DND-41 (cell line): ENCODE results near the gene ADRB1.

Experiments
- ATAC-seq: fragments of 200-7000 bp; cut with Tn5 transposase; 3 replicates; pipeline ENCODE4 v1.9.1; 2021; ENCODE audit warnings: low read depth; ENCODE audit not compliant: insufficient read depth
- DNase-seq: peaks from one replicate; pipeline ENCODE4 v3.0.0-alpha.2; 2020
- H2AFZ ChIP-seq: 2 replicates; pipeline ENCODE4 v1.6.0; 2012; ENCODE audit warnings: low read depth, low read length
- H3K27ac ChIP-seq: 2 replicates; pipeline ENCODE4 v1.5.1; 2012; ENCODE audit warnings: low read length, inconsistent platforms
- H3K27me3 ChIP-seq: fragments of 200-600 bp; sonication (generic); 2 replicates; pipeline ENCODE4 v1.6.0; 2012; ENCODE audit warnings: low read length, mild to moderate bottlenecking, inconsistent platforms; ENCODE audit not compliant: insufficient read depth, poor library complexity
- H3K36me3 ChIP-seq: 2 replicates; pipeline ENCODE4 v1.5.1; 2012; ENCODE audit warnings: low read length, inconsistent platforms; ENCODE audit not compliant: insufficient read depth
- H3K4me1 ChIP-seq: 2 replicates; pipeline ENCODE4 v1.5.1; 2012; ENCODE audit warnings: mild to moderate bottlenecking, low read length; ENCODE audit not compliant: insufficient read depth
- H3K4me2 ChIP-seq: 2 replicates; pipeline ENCODE4 v1.6.0; 2012; ENCODE audit warnings: mild to moderate bottlenecking, moderate library complexity, low read length, inconsistent platforms; ENCODE audit not compliant: insufficient read depth
- H3K4me3 ChIP-seq, 2 experiments: fragments of 200-600 bp in 1 of 2; shearing (Covaris generic) in 1 of 2; 2 replicates each; pipeline ENCODE4 v1.5.1; 2012 to 2016; ENCODE audit warnings: inconsistent platforms in 2 of 2, low read length in 2 of 2, mild to moderate bottlenecking in 2 of 2, low read depth in 1 of 2, moderate library complexity in 1 of 2
- H3K79me2 ChIP-seq: 2 replicates; pipeline ENCODE4 v1.6.0; 2012; ENCODE audit warnings: low read length, inconsistent platforms; ENCODE audit not compliant: insufficient read depth
- H3K9ac ChIP-seq: 2 replicates; pipeline ENCODE4 v1.6.0; 2012; ENCODE audit warnings: low read depth, mild to moderate bottlenecking, inconsistent platforms, low read length, moderate library complexity
- H3K9me3 ChIP-seq: 2 replicates; pipeline ENCODE4 v1.5.1; 2012; ENCODE audit warnings: low read length, moderate library complexity, mild to moderate bottlenecking, inconsistent platforms; ENCODE audit not compliant: insufficient read depth, severe bottlenecking
- H4K20me1 ChIP-seq: 2 replicates; pipeline ENCODE4 v1.6.0; 2012; ENCODE audit warnings: low read length; ENCODE audit not compliant: insufficient read depth
- EZH2 ChIP-seq: IDR thresholded peaks from 3 replicates; pipeline ENCODE4 v1.6.1; 2012; ENCODE audit warnings: borderline replicate concordance, low read depth, mild to moderate bottlenecking, moderate library complexity, low read length, inconsistent platforms; ENCODE audit not compliant: severe bottlenecking
- TF ChIP-seq, protein P1 (sequence below): IDR thresholded peaks from 2 replicates; pipeline ENCODE4 v1.5.1; 2012; ENCODE audit warnings: borderline replicate concordance, low read length, moderate library complexity, mild to moderate bottlenecking; ENCODE audit not compliant: poor library complexity, severe bottlenecking; ENCODE audit errors: extremely low read depth

ADRB1 gene

DNA sequence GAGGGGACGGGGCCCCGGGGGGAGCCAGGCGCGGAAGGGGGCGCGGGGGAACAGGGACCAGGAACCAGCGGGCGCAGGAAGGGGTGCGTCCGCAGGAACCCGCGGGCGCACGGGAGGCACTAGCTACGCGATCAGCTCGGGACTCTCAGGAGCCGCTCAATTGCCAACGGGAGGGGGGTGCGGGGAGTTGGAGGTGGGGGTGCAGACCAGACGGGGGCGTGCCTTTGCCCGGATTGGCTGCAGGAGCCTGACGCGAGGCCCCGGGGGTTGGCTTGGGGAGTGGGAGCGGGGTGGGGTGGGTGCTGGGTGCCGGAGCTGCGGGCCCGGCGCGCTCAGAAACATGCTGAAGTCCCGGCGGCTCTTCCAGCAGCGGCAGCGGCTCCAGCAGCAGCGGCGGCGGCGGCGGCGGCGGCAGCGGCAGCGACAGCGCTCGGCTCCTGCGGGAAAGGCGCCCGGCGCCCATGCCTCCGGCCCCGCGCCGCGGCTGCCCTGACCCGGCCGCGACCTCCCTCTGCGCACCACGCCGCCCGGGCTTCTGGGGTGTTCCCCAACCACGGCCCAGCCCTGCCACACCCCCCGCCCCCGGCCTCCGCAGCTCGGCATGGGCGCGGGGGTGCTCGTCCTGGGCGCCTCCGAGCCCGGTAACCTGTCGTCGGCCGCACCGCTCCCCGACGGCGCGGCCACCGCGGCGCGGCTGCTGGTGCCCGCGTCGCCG is at the start of gene ADRB1:
Gene ADRB1 (plus strand): TSS at position 335 of the 715 bp plus-strand sequence. CDS start 267 bp downstream, at position 602.
- no peaks in the 10 kb centered on the region for H3K9me3 ChIP-seq
- H3K4me2 ChIP-seq, result peak within 1 kb of the TSS; percentile 86
- no peaks in the 10 kb centered on the region for H3K79me2 ChIP-seq
- H2AFZ ChIP-seq, result peak within 1 kb of the TSS; percentile 80
- DNase-seq, result peak; percentile 95
- no peaks in the 10 kb centered on the region for H4K20me1 ChIP-seq
- H3K36me3 ChIP-seq, result no peaks in the 10 kb centered on the region
- H3K27ac ChIP-seq, result peak within 1 kb of the TSS; percentile 72
- peak within 1 kb of the TSS; percentile 21 to 64; a peak in 3 of 4 replicates for H3K4me3 ChIP-seq
- peaks cover 39% of the 10 kb centered on the region for H3K4me1 ChIP-seq
- peak; percentile 86 for ATAC-seq
- TF ChIP-seq EZH2, result no peak
- TF ChIP-seq, protein P1, sequence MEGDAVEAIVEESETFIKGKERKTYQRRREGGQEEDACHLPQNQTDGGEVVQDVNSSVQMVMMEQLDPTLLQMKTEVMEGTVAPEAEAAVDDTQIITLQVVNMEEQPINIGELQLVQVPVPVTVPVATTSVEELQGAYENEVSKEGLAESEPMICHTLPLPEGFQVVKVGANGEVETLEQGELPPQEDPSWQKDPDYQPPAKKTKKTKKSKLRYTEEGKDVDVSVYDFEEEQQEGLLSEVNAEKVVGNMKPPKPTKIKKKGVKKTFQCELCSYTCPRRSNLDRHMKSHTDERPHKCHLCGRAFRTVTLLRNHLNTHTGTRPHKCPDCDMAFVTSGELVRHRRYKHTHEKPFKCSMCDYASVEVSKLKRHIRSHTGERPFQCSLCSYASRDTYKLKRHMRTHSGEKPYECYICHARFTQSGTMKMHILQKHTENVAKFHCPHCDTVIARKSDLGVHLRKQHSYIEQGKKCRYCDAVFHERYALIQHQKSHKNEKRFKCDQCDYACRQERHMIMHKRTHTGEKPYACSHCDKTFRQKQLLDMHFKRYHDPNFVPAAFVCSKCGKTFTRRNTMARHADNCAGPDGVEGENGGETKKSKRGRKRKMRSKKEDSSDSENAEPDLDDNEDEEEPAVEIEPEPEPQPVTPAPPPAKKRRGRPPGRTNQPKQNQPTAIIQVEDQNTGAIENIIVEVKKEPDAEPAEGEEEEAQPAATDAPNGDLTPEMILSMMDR, result no peak
- no peaks in the 10 kb centered on the region for H3K27me3 ChIP-seq
- peak within 1 kb of the TSS; percentile 62 for H3K9ac ChIP-seq

DNA sequence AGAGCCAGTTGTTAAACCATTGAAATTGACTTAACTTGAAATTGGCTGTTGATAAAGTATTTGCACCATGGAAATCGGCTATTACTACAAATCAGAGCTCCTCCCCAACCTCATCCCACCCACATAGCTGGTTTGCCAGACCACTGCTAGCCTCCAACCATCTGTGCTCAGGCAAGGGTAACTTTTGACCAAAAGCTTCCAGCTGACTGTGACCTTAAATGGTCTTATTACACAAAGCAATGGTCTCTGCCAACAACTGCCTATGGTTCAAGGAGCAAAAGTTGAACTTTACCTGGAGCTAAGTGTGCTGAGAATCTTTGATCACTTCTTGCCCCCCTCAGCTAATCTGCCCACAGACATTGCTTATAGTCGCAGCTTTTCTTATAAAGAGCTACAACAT is 48.5 kb upstream of the ADRB1 start:
- Histone ChIP-seq H3K9me3 (no peaks in the 10 kb centered on the region), H3K36me3 (no peaks in the 10 kb centered on the region), H3K4me1 (no peaks in the 10 kb centered on the region), H3K27me3 (peaks cover 10% of the 10 kb centered on the region), H4K20me1 (no peaks in the 10 kb centered on the region), H3K4me3 (no peak overlapping the region), H3K9ac (no peak overlapping the region), H2AFZ (no peak overlapping the region), H3K79me2 (no peaks in the 10 kb centered on the region), H3K4me2 (no peak overlapping the region), H3K27ac (no peak overlapping the region)
- no peak for ATAC-seq
- TF ChIP-seq, protein P1, result no peak
- no peak for TF ChIP-seq EZH2
- no peak for DNase-seq

DNA sequence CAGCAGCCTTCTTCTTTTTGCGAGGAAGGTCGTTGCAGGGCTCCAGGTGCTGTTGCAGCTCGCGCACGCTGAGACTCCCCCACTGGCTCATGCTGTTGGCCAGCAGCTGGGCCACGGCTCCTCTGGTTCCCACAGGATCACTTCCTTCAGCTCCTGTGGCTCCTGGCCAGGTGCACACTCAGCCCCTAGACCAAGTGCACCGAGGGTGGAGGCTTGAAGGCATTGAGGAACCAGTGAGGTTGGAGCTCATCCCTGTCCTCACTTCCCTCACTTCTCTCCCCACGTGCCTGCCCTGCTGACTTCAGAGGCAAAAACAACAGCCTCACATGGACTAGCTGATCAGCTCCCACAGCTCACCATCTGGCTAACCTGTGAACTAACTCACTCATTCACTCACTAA is 46.2 kb upstream of the ADRB1 start:
- DNase-seq, result no peak

More for the DNA sequence above, 46.2 kb upstream of the ADRB1 start:
- Histone ChIP-seq H3K4me2 (no peak overlapping the region), H4K20me1 (no peaks in the 10 kb centered on the region), H3K27me3 (peaks cover 10% of the 10 kb centered on the region), H3K4me3 (no peak overlapping the region), H3K79me2 (no peaks in the 10 kb centered on the region), H3K27ac (no peak overlapping the region), H3K9ac (no peak overlapping the region), H3K36me3 (no peaks in the 10 kb centered on the region), H3K4me1 (no peaks in the 10 kb centered on the region), H3K9me3 (no peaks in the 10 kb centered on the region), H2AFZ (no peak overlapping the region)
- no peak for ATAC-seq
- TF ChIP-seq, protein P1, result no peak
- no peak for TF ChIP-seq EZH2
